ENCODE data around the gene MAL. TPM values are rescaled to one million over a fixed set of nuclear protein-coding genes. Genes with fewer than 3 reads are reported as not detected.

MAL gene
- total and polyA plus RNA-seq, 2 of the 4 experiments (the other 2 are of a cell fraction) = not detected

DNA sequence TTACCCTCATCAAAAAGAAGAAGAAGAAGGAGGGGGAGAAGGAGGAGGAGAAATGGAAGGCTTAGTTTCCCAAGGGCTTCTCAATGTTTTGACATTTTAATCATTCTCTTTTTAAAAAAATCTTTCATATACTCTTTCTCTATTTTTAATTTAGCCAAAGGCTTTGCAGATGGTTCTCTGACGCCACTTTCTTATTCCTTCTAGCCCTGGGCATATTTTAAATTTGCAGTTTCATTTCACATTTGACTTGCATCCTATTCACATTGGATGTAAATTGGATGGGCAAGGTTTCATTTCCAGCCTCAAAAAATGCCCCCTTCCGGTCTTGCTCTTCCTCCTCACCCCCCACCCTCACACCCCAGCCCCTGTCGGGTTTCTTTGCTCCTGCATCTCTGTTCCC, 29.8 kb downstream of the MAL start:
- no peak overlapping the region for H2BK15ac ChIP-seq (ENCODE audit: low read depth, low read length)
- H3K23ac ChIP-seq (ENCODE audit: low read depth, low read length) = no peak overlapping the region
- H2AK9ac ChIP-seq (replicated peaks; ENCODE audit: low read depth, low read length, poor library complexity) = no peak overlapping the region
- WGBS, 2 experiments (ENCODE audit: extremely low coverage in 2 of 2, insufficient read length in 1 of 2) = no CpG with 5 or more reads among the region's 3 CpGs
- intact Hi-C loops (cut with micrococcal nuclease) (loop anchor here (2.0 kb wide), 1 partner anchor 72 kb away; no protein-coding TSS in a partner anchor), in situ Hi-C loops (cut with MboI; ENCODE audit: low sequenced_read_pairs) (no loop called here), dilution Hi-C loops (cut with HindIII; ENCODE audit: low sequenced_read_pairs, unreplicated experiment) (no loop called here)
- H2BK5ac ChIP-seq (ENCODE audit: low read depth, low read length, poor library complexity, severe bottlenecking) = no peak overlapping the region
- POLR2A ChIA-PET (ENCODE audit: unreplicated experiment) = no interaction called here
- H3K4ac ChIP-seq (ENCODE audit: low read depth, low read length) = no peak overlapping the region
- H3K4me2 ChIP-seq (ENCODE audit: low read depth, low read length) = no peak overlapping the region
- no peak for DNase-seq
- H3K9me3 ChIP-seq (ENCODE audit: control insufficient read depth, insufficient read depth, low read length) = no peaks in the 10 kb centered on the region
- H2BK20ac ChIP-seq (ENCODE audit: low read depth, low read length) = no peak overlapping the region
- ATAC-seq (ENCODE audit: low read depth) = no peak
- H3K56ac ChIP-seq (ENCODE audit: extremely low read depth, insufficient read depth, low read length) = no peak overlapping the region
- no peak overlapping the region for H4K8ac ChIP-seq (ENCODE audit: low read depth in 2 of 2, low read length in 2 of 2)
- no peak overlapping the region for H4K91ac ChIP-seq (ENCODE audit: insufficient read depth, low read depth, low read length)
- no peak overlapping the region for H3K27ac ChIP-seq (ENCODE audit: insufficient read depth, low read length)
- no peak overlapping the region for H3K9ac ChIP-seq (ENCODE audit: low read depth, low read length)
- no peaks in the 10 kb centered on the region for H3K9me1 ChIP-seq (ENCODE audit: insufficient read depth, low read length)
- H3K4me3 ChIP-seq (ENCODE audit: insufficient read depth, low read depth, low read length) = no peak overlapping the region
- no peaks in the 10 kb centered on the region for H3K36me3 ChIP-seq (ENCODE audit: control insufficient read depth, insufficient read depth, low read length)
- H2BK120ac ChIP-seq (ENCODE audit: low read depth, low read length) = no peak overlapping the region
- H3K18ac ChIP-seq (ENCODE audit: low read depth, low read length) = no peak overlapping the region
- no peak overlapping the region for H2AK5ac ChIP-seq (ENCODE audit: low read depth, low read length)
- no peak overlapping the region for H4K5ac ChIP-seq (ENCODE audit: low read depth, low read length)
- H2AFZ ChIP-seq (replicated peaks; ENCODE audit: low read length, poor library complexity) = no peak overlapping the region
- H3K4me1 ChIP-seq (ENCODE audit: control insufficient read depth, insufficient read depth, low read length) = peaks cover 7% of the 10 kb centered on the region; the same call in 1 of the 2 replicates
- no TSS peak for BruUV-seq (replicated peaks)
- H4K20me1 ChIP-seq (ENCODE audit: insufficient read depth, low read length) = no peaks in the 10 kb centered on the region
- CTCF ChIA-PET = no interaction called here
- no peaks in the 10 kb centered on the region for H3K79me1 ChIP-seq (ENCODE audit: low read depth in 1 of 2, low read length in 2 of 2)
- no peak overlapping the region for H3K14ac ChIP-seq (replicated peaks; ENCODE audit: low read depth, low read length)
- H3K27me3 ChIP-seq (ENCODE audit: control insufficient read depth, insufficient read depth, low read length) = peaks cover 42% of the 10 kb centered on the region; the same call in 1 of the 2 replicates
- TF ChIP-seq MAZ (IDR thresholded peaks at IDR 0.05; ENCODE audit: borderline replicate concordance, low read depth, low read length) = no peak
- TF ChIP-seq CHD1 (IDR thresholded peaks at IDR 0.05; ENCODE audit: low read depth, low read length) = no peak
- TF ChIP-seq CEBPB (IDR thresholded peaks at IDR 0.05; ENCODE audit: low read depth, low read length) = no peak
- TF ChIP-seq BHLHE40 (IDR thresholded peaks at IDR 0.05; ENCODE audit: low read depth, low read length) = no peak
- no peak for TF ChIP-seq NFE2L2 (IDR thresholded peaks at IDR 0.05; ENCODE audit: low read depth, low read length)
- no peak for TF ChIP-seq RFX5 (IDR thresholded peaks at IDR 0.05; ENCODE audit: low read depth, low read length)
- TF ChIP-seq, protein P1, sequence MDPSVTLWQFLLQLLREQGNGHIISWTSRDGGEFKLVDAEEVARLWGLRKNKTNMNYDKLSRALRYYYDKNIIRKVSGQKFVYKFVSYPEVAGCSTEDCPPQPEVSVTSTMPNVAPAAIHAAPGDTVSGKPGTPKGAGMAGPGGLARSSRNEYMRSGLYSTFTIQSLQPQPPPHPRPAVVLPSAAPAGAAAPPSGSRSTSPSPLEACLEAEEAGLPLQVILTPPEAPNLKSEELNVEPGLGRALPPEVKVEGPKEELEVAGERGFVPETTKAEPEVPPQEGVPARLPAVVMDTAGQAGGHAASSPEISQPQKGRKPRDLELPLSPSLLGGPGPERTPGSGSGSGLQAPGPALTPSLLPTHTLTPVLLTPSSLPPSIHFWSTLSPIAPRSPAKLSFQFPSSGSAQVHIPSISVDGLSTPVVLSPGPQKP (IDR thresholded peaks at IDR 0.05; ENCODE audit: borderline replicate concordance, low read depth, low read length) = no peak
- no peak for TF ChIP-seq MXI1 (IDR thresholded peaks at IDR 0.05; ENCODE audit: borderline replicate concordance, low read depth, low read length)
- TF ChIP-seq POLR2A (IDR thresholded peaks at IDR 0.05; ENCODE audit: low read depth, low read length) = no peak
- TF ChIP-seq, protein P2, sequence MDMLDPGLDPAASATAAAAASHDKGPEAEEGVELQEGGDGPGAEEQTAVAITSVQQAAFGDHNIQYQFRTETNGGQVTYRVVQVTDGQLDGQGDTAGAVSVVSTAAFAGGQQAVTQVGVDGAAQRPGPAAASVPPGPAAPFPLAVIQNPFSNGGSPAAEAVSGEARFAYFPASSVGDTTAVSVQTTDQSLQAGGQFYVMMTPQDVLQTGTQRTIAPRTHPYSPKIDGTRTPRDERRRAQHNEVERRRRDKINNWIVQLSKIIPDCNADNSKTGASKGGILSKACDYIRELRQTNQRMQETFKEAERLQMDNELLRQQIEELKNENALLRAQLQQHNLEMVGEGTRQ (IDR thresholded peaks at IDR 0.05; ENCODE audit: low read depth, low read length) = no peak
- TF ChIP-seq RAD21 (IDR thresholded peaks at IDR 0.05; ENCODE audit: low read length) = no peak
- TF ChIP-seq SMC3 (IDR thresholded peaks at IDR 0.05; ENCODE audit: low read depth, low read length) = no peak
- TF ChIP-seq RCOR1 (IDR thresholded peaks at IDR 0.05; ENCODE audit: insufficient replicate concordance, low read length) = no peak
- TF ChIP-seq MAFK (IDR thresholded peaks at IDR 0.05; ENCODE audit: low read depth, low read length) = no peak
- TF ChIP-seq FOS (IDR thresholded peaks at IDR 0.05; ENCODE audit: low read depth, low read length) = no peak
- TF ChIP-seq, protein P3, sequence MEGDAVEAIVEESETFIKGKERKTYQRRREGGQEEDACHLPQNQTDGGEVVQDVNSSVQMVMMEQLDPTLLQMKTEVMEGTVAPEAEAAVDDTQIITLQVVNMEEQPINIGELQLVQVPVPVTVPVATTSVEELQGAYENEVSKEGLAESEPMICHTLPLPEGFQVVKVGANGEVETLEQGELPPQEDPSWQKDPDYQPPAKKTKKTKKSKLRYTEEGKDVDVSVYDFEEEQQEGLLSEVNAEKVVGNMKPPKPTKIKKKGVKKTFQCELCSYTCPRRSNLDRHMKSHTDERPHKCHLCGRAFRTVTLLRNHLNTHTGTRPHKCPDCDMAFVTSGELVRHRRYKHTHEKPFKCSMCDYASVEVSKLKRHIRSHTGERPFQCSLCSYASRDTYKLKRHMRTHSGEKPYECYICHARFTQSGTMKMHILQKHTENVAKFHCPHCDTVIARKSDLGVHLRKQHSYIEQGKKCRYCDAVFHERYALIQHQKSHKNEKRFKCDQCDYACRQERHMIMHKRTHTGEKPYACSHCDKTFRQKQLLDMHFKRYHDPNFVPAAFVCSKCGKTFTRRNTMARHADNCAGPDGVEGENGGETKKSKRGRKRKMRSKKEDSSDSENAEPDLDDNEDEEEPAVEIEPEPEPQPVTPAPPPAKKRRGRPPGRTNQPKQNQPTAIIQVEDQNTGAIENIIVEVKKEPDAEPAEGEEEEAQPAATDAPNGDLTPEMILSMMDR (conservative IDR thresholded peaks at IDR 0.05; ENCODE audit: low read depth, low read length) = no peak

Data from IMR-90 (cell line).